IMR-90 (cell line): ENCODE data around the gene DCC. TPM values are rescaled to one million over a fixed set of nuclear protein-coding genes. Genes with fewer than 3 reads are reported as not detected.

Experiments used
- ATAC-seq: fragments of 200-7000 bp; cut with Tn5 transposase; 2 replicates; pipeline ENCODE4 v1.9.1; 2020; ENCODE audit warnings: low read depth, mild to moderate bottlenecking, moderate library complexity
- BruUV-seq: library from RNA; stranded (reverse); fragments of 400-500 nt; replicated peaks from 2 replicates; lab custom pipeline; 2021; lab: Mats Ljungman, UMichigan
- CTCF ChIA-PET: fragments of 300-600 bp; formaldehyde crosslinking; extraction: SDS; loops from one replicate; lab custom pipeline; 2021; ENCODE audit warnings: antibody characterized with exemption; lab: Yijun Ruan, JAX
- POLR2A ChIA-PET: fragments of 300-600 bp; sonication (Branson Sonifier 250); formaldehyde crosslinking; loops from one replicate; lab custom pipeline; 2022; ENCODE audit warnings: antibody characterized with exemption; ENCODE audit not compliant: unreplicated experiment; lab: Charles Lee
- DNase-seq: peaks from one replicate; pipeline ENCODE4 v3.0.0; 2013
- H2AFZ ChIP-seq: replicated peaks from 2 replicates; pipeline ENCODE3; 2013; ENCODE audit warnings: low read length, mild to moderate bottlenecking; ENCODE audit not compliant: poor library complexity
- H2AK5ac ChIP-seq: 2 replicates; pipeline ENCODE4 v1.6.1; 2013; ENCODE audit warnings: low read depth, low read length, inconsistent platforms
- H2AK9ac ChIP-seq: replicated peaks from 2 replicates; pipeline ENCODE3; 2013; ENCODE audit warnings: mild to moderate bottlenecking, low read depth, low read length, moderate library complexity; ENCODE audit not compliant: poor library complexity
- H2BK120ac ChIP-seq: 2 replicates; pipeline ENCODE4 v1.6.1; 2013; ENCODE audit warnings: low read depth, low read length, inconsistent platforms
- H2BK15ac ChIP-seq: 3 replicates; pipeline ENCODE4 v1.6.1; 2013; ENCODE audit warnings: low read depth, low read length, inconsistent platforms
- H2BK20ac ChIP-seq: 2 replicates; pipeline ENCODE4 v1.6.1; 2013; ENCODE audit warnings: low read depth, mild to moderate bottlenecking, inconsistent platforms, low read length, moderate library complexity
- H2BK5ac ChIP-seq: 2 replicates; pipeline ENCODE4 v1.6.1; 2013; ENCODE audit warnings: mild to moderate bottlenecking, low read depth, low read length, inconsistent platforms; ENCODE audit not compliant: poor library complexity, severe bottlenecking
- H3K14ac ChIP-seq: replicated peaks from 2 replicates; pipeline ENCODE4 v1.6.1; 2013; ENCODE audit warnings: low read depth, low read length, inconsistent platforms
- H3K18ac ChIP-seq: 2 replicates; pipeline ENCODE4 v1.6.1; 2013; ENCODE audit warnings: low read depth, low read length, control low read depth
- H3K23ac ChIP-seq: 2 replicates; pipeline ENCODE4 v1.6.1; 2013; ENCODE audit warnings: low read depth, low read length, inconsistent platforms
- H3K27ac ChIP-seq: 2 replicates; pipeline ENCODE4 v1.5.1; 2013; ENCODE audit warnings: mild to moderate bottlenecking, control low read depth, low read length; ENCODE audit not compliant: insufficient read depth
- H3K27me3 ChIP-seq: 2 replicates; pipeline ENCODE4 v1.6.1; 2013; ENCODE audit warnings: low read length; ENCODE audit not compliant: control insufficient read depth, insufficient read depth
- H3K36me3 ChIP-seq: 2 replicates; pipeline ENCODE4 v1.6.1; 2013; ENCODE audit warnings: low read length, mixed read lengths; ENCODE audit not compliant: control insufficient read depth, insufficient read depth
- H3K4ac ChIP-seq: 2 replicates; pipeline ENCODE4 v1.6.1; 2013; ENCODE audit warnings: low read depth, low read length, inconsistent platforms
- H3K4me1 ChIP-seq: 2 replicates; pipeline ENCODE4 v1.6.1; 2013; ENCODE audit warnings: low read length, mixed read lengths; ENCODE audit not compliant: control insufficient read depth, insufficient read depth
- H3K4me2 ChIP-seq: 2 replicates; pipeline ENCODE4 v1.6.1; 2013; ENCODE audit warnings: low read depth, mild to moderate bottlenecking, control low read depth, low read length, moderate library complexity
- H3K4me3 ChIP-seq: 2 replicates; pipeline ENCODE4 v1.5.1; 2013; ENCODE audit warnings: low read depth, mild to moderate bottlenecking, control low read depth, low read length, moderate library complexity; ENCODE audit not compliant: insufficient read depth
- H3K56ac ChIP-seq: 2 replicates; pipeline ENCODE4 v1.6.1; 2013; ENCODE audit warnings: low read length, inconsistent platforms; ENCODE audit not compliant: insufficient read depth; ENCODE audit errors: extremely low read depth
- H3K79me1 ChIP-seq, 2 experiments: 2 replicates each; pipeline ENCODE4 v1.6.1; 2013; ENCODE audit warnings: low read length in 2 of 2, inconsistent platforms in 1 of 2, low read depth in 1 of 2
- H3K9ac ChIP-seq: 2 replicates; pipeline ENCODE4 v1.6.1; 2013; ENCODE audit warnings: low read depth, low read length, control low read depth
- H3K9me1 ChIP-seq: 2 replicates; pipeline ENCODE4 v1.6.1; 2013; ENCODE audit warnings: low read length, inconsistent platforms; ENCODE audit not compliant: insufficient read depth
- H3K9me3 ChIP-seq: 2 replicates; pipeline ENCODE4 v1.6.1; 2013; ENCODE audit warnings: low read length; ENCODE audit not compliant: control insufficient read depth, insufficient read depth
- H4K20me1 ChIP-seq: 2 replicates; pipeline ENCODE4 v1.6.1; 2013; ENCODE audit warnings: low read length, inconsistent platforms; ENCODE audit not compliant: insufficient read depth
- H4K5ac ChIP-seq: 2 replicates; pipeline ENCODE4 v1.6.1; 2013; ENCODE audit warnings: mild to moderate bottlenecking, low read depth, low read length, control low read depth
- H4K8ac ChIP-seq, 2 experiments: 2 replicates each; pipeline ENCODE4 v1.6.1; 2013; ENCODE audit warnings: low read depth in 2 of 2, low read length in 2 of 2, control low read depth in 1 of 2, inconsistent platforms in 1 of 2
- H4K91ac ChIP-seq: 2 replicates; pipeline ENCODE4 v1.6.1; 2013; ENCODE audit warnings: low read depth, low read length, inconsistent platforms; ENCODE audit not compliant: insufficient read depth
- FOS ChIP-seq: fragments of 150-350 bp; IDR thresholded peaks from 2 replicates; pipeline ENCODE4 v1.6.1; 2016; ENCODE audit warnings: low read depth, low read length
- MAZ ChIP-seq: IDR thresholded peaks from 2 replicates; pipeline ENCODE4 v1.6.1; 2012; ENCODE audit warnings: low read depth, mild to moderate bottlenecking, low read length, improper control_type of control experiment, moderate library complexity, borderline replicate concordance
- NFE2L2 ChIP-seq: fragments of 150-350 bp; IDR thresholded peaks from 2 replicates; pipeline ENCODE4 v1.6.1; 2016; ENCODE audit warnings: low read depth, mild to moderate bottlenecking, low read length
- POLR2A ChIP-seq: IDR thresholded peaks from 2 replicates; pipeline ENCODE4 v1.6.1; 2012; ENCODE audit warnings: mild to moderate bottlenecking, low read depth, low read length
- RCOR1 ChIP-seq: IDR thresholded peaks from 2 replicates; pipeline ENCODE4 v1.6.1; 2012; ENCODE audit warnings: mild to moderate bottlenecking, low read length, improper control_type of control experiment; ENCODE audit not compliant: insufficient replicate concordance
- RFX5 ChIP-seq: IDR thresholded peaks from 2 replicates; pipeline ENCODE4 v1.8.0; 2012; ENCODE audit warnings: low read depth, mild to moderate bottlenecking, low read length, moderate library complexity
- SMC3 ChIP-seq: fragments of 150-350 bp; IDR thresholded peaks from 2 replicates; pipeline ENCODE4 v1.6.1; 2016; ENCODE audit warnings: low read depth, mild to moderate bottlenecking, antibody characterized with exemption, low read length, moderate library complexity
- USF2 ChIP-seq: fragments of 150-350 bp; IDR thresholded peaks from 2 replicates; pipeline ENCODE4 v1.6.1; 2017; ENCODE audit warnings: mild to moderate bottlenecking, antibody characterized with exemption, low read length, low read depth
- WGBS, 2 experiments: methylation state at CpG; one replicate each; pipeline versions ENCODE4 v1.1.5 to v1.1.7; 2013; ENCODE audit warnings: missing lambda C conversion rate in 2 of 2; ENCODE audit not compliant: insufficient read length in 1 of 2; ENCODE audit errors: extremely low coverage in 2 of 2; 5-methylcytosine and 5-hydroxymethylcytosine counted together
- dilution Hi-C: fragments of 300-500 bp; cut with HindIII; formaldehyde crosslinking; loops from one replicate; pipeline ENCODE4 v1.14.3; 2018; ENCODE audit warnings: low sequenced_read_pairs; ENCODE audit not compliant: unreplicated experiment
- in situ Hi-C: fragments of 300-500 bp; cut with MboI; formaldehyde crosslinking; loops from 3 replicates; pipeline ENCODE4 v1.14.3; 2019; ENCODE audit warnings: low sequenced_read_pairs, inconsistent platforms, mixed read lengths
- intact Hi-C: fragments of 100-400 bp; cut with micrococcal nuclease; formaldehyde crosslinking; loops from 2 replicates; pipeline ENCODE4 v1.10.0; 2022
- polyA plus RNA-seq, 3 experiments: library from polyadenylated mRNA; depleted of rRNA; stranded (reverse); fragments of >200 nt; gene quantifications; 2 replicates each; pipeline ENCODE4 v1.2.3, GENCODE V29; 2012; ENCODE audit warnings: low replicate concordance in 1 of 3
- total RNA-seq: library from RNA; depleted of rRNA; stranded (reverse); fragments of >200 nt; gene quantifications from 2 replicates; pipeline ENCODE4 v1.2.3, GENCODE V29; 2012
- TF ChIP-seq, protein P1 (sequence below): fragments of 150-350 bp; IDR thresholded peaks from 2 replicates; pipeline ENCODE4 v1.6.1; 2016; ENCODE audit warnings: low read depth, mild to moderate bottlenecking, low read length, moderate library complexity, borderline replicate concordance

DCC gene
- total and polyA plus RNA-seq, 2 of the 4 experiments (the other 2 are of a cell fraction): 0.31 to 0.54 TPM

DNA sequence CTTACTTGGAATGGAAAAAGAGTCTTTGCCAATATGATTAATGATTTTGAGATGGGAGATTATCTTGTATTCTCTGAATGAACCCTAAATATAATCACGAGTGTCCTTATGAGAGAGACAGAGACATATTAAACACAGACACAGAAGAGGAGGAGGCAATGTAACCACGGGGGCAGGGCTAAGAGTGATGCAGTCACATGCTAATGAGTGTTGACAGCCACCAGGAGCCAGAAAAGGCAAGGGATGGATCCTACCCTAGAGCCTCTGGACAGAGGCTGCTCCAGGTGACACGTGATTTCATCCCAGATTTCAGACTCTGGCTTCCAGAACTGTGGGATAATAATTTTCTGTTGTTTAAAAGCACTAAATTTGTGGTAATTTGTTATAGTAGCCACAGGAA is 1204.9 kb downstream of the DCC start:
- Histone ChIP-seq H3K4ac (no peak overlapping the region), H2BK20ac (no peak overlapping the region), H2AK5ac (no peak overlapping the region), H3K23ac (no peak overlapping the region), H3K27ac (no peak overlapping the region), H3K18ac (no peak overlapping the region), H3K9me1 (no peaks in the 10 kb centered on the region), H4K20me1 (no peaks in the 10 kb centered on the region), H3K56ac (no peak overlapping the region), H2BK120ac (no peak overlapping the region), H3K14ac (no peak overlapping the region), H3K9ac (no peak overlapping the region), H3K4me1 (no peaks in the 10 kb centered on the region), H3K79me1 (no peaks in the 10 kb centered on the region), H2BK5ac (no peak overlapping the region), H3K4me2 (no peak overlapping the region), H3K9me3 (peaks cover 2% of the 10 kb centered on the region), H2AK9ac (no peak overlapping the region), H2AFZ (no peak overlapping the region), H3K27me3 (no peaks in the 10 kb centered on the region), H4K5ac (no peak overlapping the region), H4K91ac (no peak overlapping the region), H4K8ac (no peak overlapping the region), H2BK15ac (no peak overlapping the region), H3K4me3 (no peak overlapping the region), H3K36me3 (no peaks in the 10 kb centered on the region)
- WGBS, 2 experiments: 0% methylated on average over 1 of the region's 3 CpGs; no CpG with 5 or more reads in 1 of the 2 experiments
- no peak for TF ChIP-seq RFX5
- no peak for TF ChIP-seq MAZ
- TF ChIP-seq USF2: no peak
- no peak for TF ChIP-seq SMC3
- TF ChIP-seq RCOR1: no peak
- no peak for TF ChIP-seq POLR2A
- TF ChIP-seq, protein P1, sequence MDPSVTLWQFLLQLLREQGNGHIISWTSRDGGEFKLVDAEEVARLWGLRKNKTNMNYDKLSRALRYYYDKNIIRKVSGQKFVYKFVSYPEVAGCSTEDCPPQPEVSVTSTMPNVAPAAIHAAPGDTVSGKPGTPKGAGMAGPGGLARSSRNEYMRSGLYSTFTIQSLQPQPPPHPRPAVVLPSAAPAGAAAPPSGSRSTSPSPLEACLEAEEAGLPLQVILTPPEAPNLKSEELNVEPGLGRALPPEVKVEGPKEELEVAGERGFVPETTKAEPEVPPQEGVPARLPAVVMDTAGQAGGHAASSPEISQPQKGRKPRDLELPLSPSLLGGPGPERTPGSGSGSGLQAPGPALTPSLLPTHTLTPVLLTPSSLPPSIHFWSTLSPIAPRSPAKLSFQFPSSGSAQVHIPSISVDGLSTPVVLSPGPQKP: no peak
- no peak for TF ChIP-seq FOS
- TF ChIP-seq NFE2L2: no peak
- DNase-seq (no peak), ATAC-seq (no peak)
- ChIA-PET POLR2A (no interaction called here), CTCF (no interaction called here)
- intact Hi-C loops: no loop called here
- dilution Hi-C loops: no loop called here
- in situ Hi-C loops: no loop called here
- no TSS peak for BruUV-seq
